Lung (tissue), 12 donors: Measurements from ENCODE around the gene FANK1. TPM values are rescaled to one million over a fixed set of nuclear protein-coding genes. Genes with fewer than 3 reads are reported as not detected.

Source experiments
- ATAC-seq: fragments of 200-7000 bp; cut with Tn5 transposase; one replicate; pipeline ENCODE4 v1.9.1; 2020; ENCODE audit warnings: moderate number of reproducible peaks; ENCODE audit not compliant: insufficient read depth, low FRiP score
- DNase-seq, 3 donors: peaks; one replicate each; pipeline ENCODE4 v3.0.0-alpha.2; 2013 to 2017
- H3K27ac ChIP-seq, 2 donors: one replicate each; pipeline ENCODE4 v1.5.1; 2013; ENCODE audit warnings: mild to moderate bottlenecking in 2 of 2, moderate library complexity in 2 of 2, control low read depth in 1 of 2, inconsistent platforms in 1 of 2, low read depth in 1 of 2, low read length in 1 of 2
- H3K27me3 ChIP-seq, 3 donors: one replicate each; pipeline ENCODE4 v1.5.1; 2013; ENCODE audit warnings: low read length in 2 of 3; ENCODE audit not compliant: control insufficient read depth in 3 of 3, insufficient read depth in 3 of 3
- H3K36me3 ChIP-seq, 4 donors: one replicate each; pipeline ENCODE4 v1.5.1; 2013; ENCODE audit warnings: low read length in 4 of 4, mild to moderate bottlenecking in 1 of 4, moderate library complexity in 1 of 4; ENCODE audit not compliant: control insufficient read depth in 4 of 4, insufficient read depth in 4 of 4
- H3K4me1 ChIP-seq, 5 donors: one replicate each; pipeline ENCODE4 v1.5.1; 2013; ENCODE audit warnings: low read length in 5 of 5, mild to moderate bottlenecking in 2 of 5, moderate library complexity in 1 of 5; ENCODE audit not compliant: control insufficient read depth in 5 of 5, insufficient read depth in 5 of 5
- H3K4me3 ChIP-seq: one replicate; pipeline ENCODE4 v1.5.1; 2013; ENCODE audit warnings: mild to moderate bottlenecking, control low read depth, moderate library complexity
- H3K9ac ChIP-seq, 2 donors: one replicate each; pipeline ENCODE4 v1.5.1; 2013; ENCODE audit warnings: low read length in 2 of 2, control low read depth in 1 of 2; ENCODE audit not compliant: insufficient read depth in 1 of 2
- H3K9me3 ChIP-seq, 4 donors: one replicate each; pipeline ENCODE4 v1.5.1; 2013; ENCODE audit warnings: low read length in 3 of 4, mild to moderate bottlenecking in 1 of 4, moderate library complexity in 1 of 4; ENCODE audit not compliant: control insufficient read depth in 4 of 4, insufficient read depth in 3 of 4
- WGBS, 2 donors: extraction: QIAGEN DNeasy Blood & Tissue Kit; methylation state at CpG; one replicate each; pipeline ENCODE4 v1.1.7; 2013; 5-methylcytosine and 5-hydroxymethylcytosine counted together
- polyA plus RNA-seq, 2 donors: library from polyadenylated mRNA; stranded (reverse); fragments of 200-250 nt; gene quantifications; one replicate each; pipeline ENCODE4 v1.2.1, GENCODE V29; 2013
- total RNA-seq, 2 donors: library from RNA; depleted of rRNA in 1 of 2; stranded (reverse); fragments of >200 nt in 1 of 2; gene quantifications; one replicate each; pipeline ENCODE4 v1.2.1, GENCODE V29; 2014 to 2021
- TF ChIP-seq, protein P1 (sequence below): IDR thresholded peaks from 2 replicates; pipeline ENCODE4 v1.5.1; 2012; ENCODE audit warnings: mild to moderate bottlenecking; ENCODE audit errors: control extremely low read depth, extremely low read depth
- donor health status: control.
- donor health status: control.
- donor health status: Bipolar disorder and iron deficiency.
- donor health status: healthy.
- donor health status: DM: yes; HTN: yes; CAD: no.

FANK1 gene
- total and polyA plus RNA-seq, 4 donors: 8.7 to 18.4 (median 13.7) TPM

DNA sequence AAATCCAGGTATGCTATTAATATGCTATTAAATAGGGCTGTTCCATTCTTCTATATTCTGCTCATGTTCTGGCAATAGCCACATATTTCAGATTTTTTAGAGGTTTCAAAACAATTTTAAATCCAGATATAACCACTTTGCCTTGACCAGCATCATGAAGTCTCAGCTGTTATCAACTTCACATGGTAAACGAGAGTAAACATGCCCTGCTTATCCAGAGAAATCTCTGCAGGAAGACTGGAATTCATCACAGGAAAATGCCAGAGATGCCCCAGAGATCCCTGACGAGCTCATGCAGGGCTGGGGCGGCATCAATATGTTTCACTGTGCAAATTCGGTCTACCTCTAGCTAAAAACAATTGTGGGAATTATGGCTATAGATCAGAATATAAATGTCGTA lies 126.5 kb downstream of the FANK1 start:
- Histone ChIP-seq H3K9me3 (peaks cover 0 to 7% (median 1%) of the 10 kb centered on the region in 4 donors), H3K9ac (no peak overlapping the region), H3K27me3 (no peaks in the 10 kb centered on the region), H3K36me3 (peaks cover 0 to 2% (median under 1%) of the 10 kb centered on the region in 4 donors), H3K4me1 (no peaks in the 10 kb centered on the region), H3K27ac (no peak overlapping the region), H3K4me3 (no peak overlapping the region)
- TF ChIP-seq, protein P1, sequence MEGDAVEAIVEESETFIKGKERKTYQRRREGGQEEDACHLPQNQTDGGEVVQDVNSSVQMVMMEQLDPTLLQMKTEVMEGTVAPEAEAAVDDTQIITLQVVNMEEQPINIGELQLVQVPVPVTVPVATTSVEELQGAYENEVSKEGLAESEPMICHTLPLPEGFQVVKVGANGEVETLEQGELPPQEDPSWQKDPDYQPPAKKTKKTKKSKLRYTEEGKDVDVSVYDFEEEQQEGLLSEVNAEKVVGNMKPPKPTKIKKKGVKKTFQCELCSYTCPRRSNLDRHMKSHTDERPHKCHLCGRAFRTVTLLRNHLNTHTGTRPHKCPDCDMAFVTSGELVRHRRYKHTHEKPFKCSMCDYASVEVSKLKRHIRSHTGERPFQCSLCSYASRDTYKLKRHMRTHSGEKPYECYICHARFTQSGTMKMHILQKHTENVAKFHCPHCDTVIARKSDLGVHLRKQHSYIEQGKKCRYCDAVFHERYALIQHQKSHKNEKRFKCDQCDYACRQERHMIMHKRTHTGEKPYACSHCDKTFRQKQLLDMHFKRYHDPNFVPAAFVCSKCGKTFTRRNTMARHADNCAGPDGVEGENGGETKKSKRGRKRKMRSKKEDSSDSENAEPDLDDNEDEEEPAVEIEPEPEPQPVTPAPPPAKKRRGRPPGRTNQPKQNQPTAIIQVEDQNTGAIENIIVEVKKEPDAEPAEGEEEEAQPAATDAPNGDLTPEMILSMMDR: no peak
- WGBS, 2 donors: 88 to 91% methylated on average over 5 of the region's 5 CpGs
- ATAC-seq (no peak), DNase-seq (no peak)

GRCh38 chr10:126027692-126028091 lies 131.3 kb downstream of the FANK1 start:
- no peak for DNase-seq
- WGBS, 2 donors: 36 to 59% methylated on average over 1 of the region's 1 CpG
- H3K27me3 ChIP-seq: no peaks in the 10 kb centered on the region
- no peak overlapping the region for H3K27ac ChIP-seq
- no peak overlapping the region for H3K9ac ChIP-seq
- H3K4me3 ChIP-seq: no peak overlapping the region
- H3K4me1 ChIP-seq: no peaks in the 10 kb centered on the region
- no peak for ATAC-seq
- peaks cover 0 to 13% (median under 1%) of the 10 kb centered on the region in 4 donors for H3K9me3 ChIP-seq
- H3K36me3 ChIP-seq: peaks cover 0 to 2% (median 0%) of the 10 kb centered on the region in 4 donors
- TF ChIP-seq, protein P1: no peak

DNA sequence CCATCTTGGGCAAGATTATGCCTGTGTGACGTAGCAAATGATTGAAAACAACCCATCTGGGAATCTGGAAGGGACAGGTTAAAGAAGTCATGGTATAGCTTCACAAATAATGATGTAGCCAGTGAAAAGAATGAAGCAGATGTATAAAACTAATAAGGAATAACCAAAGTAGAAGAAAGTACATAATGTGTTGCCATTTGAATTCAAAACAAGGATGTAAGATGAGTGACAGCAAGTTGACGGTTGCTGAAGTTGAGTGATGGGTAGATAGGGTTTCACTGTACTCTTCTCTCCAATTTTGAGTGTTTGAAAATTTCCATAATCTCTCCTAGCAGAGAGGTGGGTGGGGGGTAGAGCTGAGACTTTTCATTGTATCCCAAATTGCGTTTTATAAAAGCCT lies 133.6 kb downstream of the FANK1 start:
- ATAC-seq (no peak), DNase-seq (no peak)
- Histone ChIP-seq H3K27ac (no peak overlapping the region), H3K4me3 (no peak overlapping the region), H3K9ac (no peak overlapping the region), H3K9me3 (peaks cover 2 to 13% (median 3%) of the 10 kb centered on the region in 4 donors), H3K27me3 (no peaks in the 10 kb centered on the region), H3K36me3 (peaks cover 0 to 9% (median 0%) of the 10 kb centered on the region in 4 donors), H3K4me1 (no peaks in the 10 kb centered on the region)
- TF ChIP-seq, protein P1: no peak
- WGBS, 2 donors: 88 to 93% methylated on average over 3 of the region's 3 CpGs

- H3K27me3 ChIP-seq: no peaks in the 10 kb centered on the region
- H3K9ac ChIP-seq: no peak overlapping the region
- H3K9me3 ChIP-seq: peaks cover 0 to 4% (median 2%) of the 10 kb centered on the region in 4 donors
- ATAC-seq: no peak
- peaks cover 0 to 9% (median 0%) of the 10 kb centered on the region in 4 donors for H3K36me3 ChIP-seq
- H3K4me3 ChIP-seq: no peak overlapping the region
- H3K4me1 ChIP-seq: no peaks in the 10 kb centered on the region
- WGBS, 2 donors: 94 to 95% methylated on average over 2 of the region's 2 CpGs
- DNase-seq: no peak
- no peak overlapping the region for H3K27ac ChIP-seq
- TF ChIP-seq, protein P1: no peak
Measured at GRCh38 chr10:126034586-126034985, 138.2 kb downstream of the FANK1 start.
